Measurements from ENCODE around the gene SFTPA1.
"Not testable (repeated sequence)": the region's sequence is repeated elsewhere in the genome, so short reads cannot be mapped to it uniquely, and the experiment has no call there.

DNA sequence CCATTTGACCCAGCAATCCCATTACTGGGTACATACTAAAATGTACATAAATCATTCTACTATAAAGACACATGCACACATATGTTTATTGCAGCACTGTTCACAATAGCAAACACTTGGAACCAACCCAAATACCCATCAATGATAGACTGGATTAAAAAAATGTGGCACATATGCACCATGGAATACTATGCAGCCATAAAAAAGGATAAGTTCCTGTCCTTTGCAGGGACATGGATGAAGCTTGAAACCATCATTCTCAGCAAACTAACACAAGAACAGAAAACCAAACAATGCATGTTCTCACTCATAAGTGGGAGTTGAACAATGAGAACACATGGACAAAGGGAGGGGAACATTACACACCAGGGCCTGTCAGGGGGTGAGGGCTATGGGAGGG, 12.9 kb downstream of the SFTPA1 start:
- not testable (repeated sequence) for TF ChIP-seq YY1 (IDR thresholded peaks at IDR 0.05; ENCODE audit: insufficient read depth, insufficient read length); SUZ12 (IDR thresholded peaks at IDR 0.05; ENCODE audit: extremely low read depth, insufficient read depth, insufficient read length); ZNF274 (IDR thresholded peaks at IDR 0.05; ENCODE audit: low read depth, low read length)
